Measurements from ENCODE around the gene PAK2.
"Not testable (repeated sequence)": the region's sequence is repeated elsewhere in the genome, so short reads cannot be mapped to it uniquely, and the experiment has no call there.

PAK2 gene

DNA sequence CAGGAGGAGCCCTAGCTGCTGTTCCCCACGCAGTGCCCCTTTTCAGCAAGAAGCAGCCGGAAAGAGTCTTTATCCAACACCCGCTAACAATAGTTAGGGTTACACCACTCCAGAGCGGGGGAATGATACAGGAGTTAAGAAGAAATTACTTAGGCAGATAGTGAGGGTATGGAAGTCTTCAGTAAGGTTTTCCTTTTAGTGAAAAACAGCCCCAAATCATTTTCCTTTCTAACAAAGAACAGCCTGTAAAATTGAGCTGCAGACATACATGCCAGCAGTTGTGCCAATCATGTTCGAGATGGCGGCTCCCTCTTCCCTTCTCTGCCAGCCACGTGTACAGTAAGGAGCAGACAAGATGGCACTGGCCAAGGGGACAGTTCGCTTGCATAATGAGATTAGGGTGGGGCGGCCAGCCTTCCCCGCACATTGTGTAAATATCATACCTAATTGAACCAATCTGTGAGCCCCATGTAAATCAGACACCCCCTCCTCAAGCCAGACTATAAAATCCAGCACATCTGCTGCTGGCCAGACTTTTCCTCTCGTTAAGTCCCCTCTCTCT, 109.6 kb downstream of the PAK2 start:
- no peak for DNase-seq

DNA sequence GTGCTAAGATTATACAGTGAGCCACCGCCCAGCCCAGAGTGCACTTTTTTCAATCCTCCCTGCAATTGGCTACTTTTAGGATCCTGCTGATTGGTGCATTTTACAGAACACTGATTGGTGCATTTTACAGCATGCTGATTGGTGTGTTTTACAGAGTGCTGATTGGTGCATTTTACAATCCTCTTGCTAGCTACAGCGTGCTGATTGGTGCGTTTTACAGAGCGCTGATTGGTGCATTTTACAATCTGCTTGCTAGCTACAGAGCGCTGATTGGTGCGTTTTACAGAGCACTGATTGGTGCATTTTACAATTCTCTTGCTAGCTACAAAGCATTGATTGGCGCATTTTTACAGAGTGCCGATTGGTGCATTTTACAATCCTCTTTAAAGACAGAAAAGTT, 123.3 kb downstream of the PAK2 start:
- not testable (repeated sequence) for DNase-seq

DNA sequence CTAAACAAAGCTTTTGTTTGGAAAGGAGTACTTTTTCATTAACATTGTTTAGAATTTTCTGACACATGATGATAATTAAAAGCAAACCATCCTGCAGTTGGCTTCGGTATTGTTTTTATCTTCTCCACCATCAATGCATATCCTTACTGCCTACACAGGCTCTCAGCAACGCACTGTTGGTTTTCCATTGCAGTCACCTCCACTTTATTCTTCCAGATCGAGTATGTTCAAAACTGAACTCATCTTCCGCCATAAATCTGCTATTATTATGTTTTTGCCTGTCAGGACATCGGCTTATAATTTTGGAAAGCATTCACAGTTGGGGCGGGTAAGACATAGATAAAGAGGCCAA, 127.5 kb downstream of the PAK2 start:
- no peak for DNase-seq

DNA sequence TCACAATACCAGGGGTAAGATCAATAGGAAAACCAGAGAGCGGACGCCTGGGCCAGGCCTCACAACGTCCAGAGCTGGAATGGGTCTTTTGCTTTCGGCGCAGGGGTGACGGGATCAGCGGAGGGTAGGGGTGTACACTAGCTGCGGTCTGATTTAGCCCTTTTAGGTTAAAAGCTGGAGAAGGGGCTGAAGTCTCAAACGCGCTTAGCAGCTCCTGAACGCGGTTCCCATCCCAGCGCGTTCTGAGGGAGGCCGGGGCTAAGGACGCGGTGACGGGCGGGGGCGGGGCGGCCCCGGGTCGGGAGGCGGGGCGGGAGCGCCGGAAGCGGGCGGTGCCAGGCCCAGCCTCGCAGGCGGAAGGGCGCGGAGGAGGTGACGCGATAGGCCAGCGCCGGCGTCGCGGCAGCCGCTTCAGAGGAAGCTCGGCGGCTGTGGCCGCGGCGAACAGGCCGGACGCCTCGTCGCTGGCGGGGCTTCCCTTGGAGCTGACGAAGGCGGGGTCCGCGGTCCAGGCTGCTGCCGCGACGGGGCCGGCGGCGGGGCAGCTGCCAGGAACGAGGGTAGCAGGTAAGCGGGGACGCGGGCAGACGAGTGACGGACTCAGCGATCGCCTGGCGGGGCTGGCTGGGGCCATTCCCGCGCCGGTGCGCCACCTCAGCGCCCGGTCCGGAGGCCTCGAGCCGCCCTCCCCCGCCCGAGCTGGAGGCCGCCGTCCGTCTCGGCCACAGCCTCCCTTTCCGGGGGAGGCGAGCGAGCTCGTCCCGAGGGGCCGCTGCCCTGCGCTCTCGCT, 128.0 kb downstream of the PAK2 start, which contains the start of gene SENP5:
SENP5 (plus strand) TSS at position 414 of the 790 bp plus-strand sequence. CDS start 17,262 bp downstream, outside the sequence.
- DNase-seq = peak; percentile 39

DNA sequence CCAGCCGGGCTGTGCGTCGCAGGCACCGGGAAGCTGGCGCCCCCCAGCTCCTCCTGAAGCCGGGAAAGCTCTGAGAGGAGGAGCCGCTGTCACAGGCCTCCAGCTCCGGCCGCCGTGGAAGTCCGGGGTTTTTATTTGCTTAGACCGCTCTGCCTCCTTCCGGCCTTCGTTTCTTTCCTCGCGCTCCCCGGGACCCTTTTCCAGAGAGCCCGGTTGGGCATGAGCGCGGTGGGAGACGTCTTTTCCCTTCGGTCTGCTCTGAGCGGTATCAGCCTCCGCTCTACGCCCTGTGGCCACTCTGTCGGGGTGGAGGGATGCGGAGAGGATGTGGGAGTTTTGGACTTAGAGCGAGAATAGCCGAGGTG, 128.6 kb downstream of the PAK2 start:
- DNase-seq = no peak

DNA sequence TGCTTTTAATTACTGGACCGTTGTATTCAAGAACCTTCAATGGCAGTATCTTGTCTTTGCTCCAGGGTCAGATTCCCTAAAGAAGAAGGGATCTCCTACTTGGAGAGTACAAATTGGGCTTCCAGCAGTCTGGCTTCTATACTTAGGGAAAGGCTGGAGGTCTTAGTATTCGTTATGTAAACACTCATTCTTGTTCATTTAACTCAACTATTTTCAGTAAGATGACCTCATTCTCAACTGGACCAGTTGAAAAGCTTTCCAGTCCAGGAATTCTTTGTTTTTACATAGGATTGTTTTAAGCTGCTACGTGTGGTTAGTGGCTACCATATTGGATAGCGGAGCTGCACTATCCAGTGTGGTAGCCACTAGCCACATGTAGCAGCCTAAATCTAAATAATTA, 132.7 kb downstream of the PAK2 start:
- DNase-seq = no peak

DNA sequence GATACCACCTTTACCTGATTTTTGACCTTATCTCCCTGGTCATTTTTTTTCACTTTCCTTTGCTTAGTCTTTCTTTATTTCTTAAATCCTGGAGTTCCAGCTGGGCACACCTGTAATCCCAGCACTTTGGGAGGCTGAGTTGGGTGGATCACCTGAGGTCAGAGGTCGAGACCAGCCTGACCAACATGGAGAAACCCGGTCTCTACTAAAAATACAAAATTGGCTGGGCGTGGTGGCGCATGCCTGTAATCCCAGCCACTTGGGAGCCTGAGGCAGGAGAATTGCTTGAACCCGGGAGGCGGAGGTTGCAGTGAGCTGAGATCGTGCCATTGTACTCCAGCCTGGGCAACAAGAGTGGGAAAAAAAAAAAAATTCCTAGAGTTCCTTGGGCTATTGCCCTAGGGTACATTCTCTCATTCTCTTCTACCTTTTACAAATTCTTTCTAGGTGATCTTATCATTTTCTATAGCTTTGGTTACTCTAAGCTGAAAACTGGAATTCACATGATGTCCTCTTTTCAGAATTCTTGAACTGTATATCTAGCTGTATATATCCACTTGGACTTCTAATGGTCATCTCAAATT, 134.9 kb downstream of the PAK2 start:
- not testable (repeated sequence) for DNase-seq

DNA sequence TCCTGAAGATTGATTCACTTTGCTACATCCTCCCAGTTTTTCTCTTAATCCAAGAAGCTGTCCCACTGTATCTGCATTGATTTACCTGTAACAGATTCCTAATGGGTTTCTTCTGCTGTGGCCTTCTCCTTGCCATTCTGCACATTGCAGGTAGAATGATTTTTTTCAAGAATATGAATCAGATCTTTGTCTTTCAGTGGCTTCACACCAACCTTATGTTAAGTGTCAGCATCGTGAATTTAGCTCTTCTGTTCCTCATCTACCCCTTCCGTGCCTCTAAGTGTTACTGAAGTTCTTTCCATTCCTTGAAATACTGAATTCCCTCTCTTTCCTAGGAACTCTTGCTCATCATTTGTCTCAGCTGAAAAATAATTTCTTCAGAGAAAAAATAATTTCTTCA, 135.6 kb downstream of the PAK2 start:
- DNase-seq = no peak

Measured in SIG-M5 (cell line).